SK-N-MC (cell line): ENCODE data around the gene EHBP1.

Experiments used
- EZH2 ChIP-seq: fragments of 200-600 bp; sonication (generic); IDR thresholded peaks from one replicate; pipeline ENCODE4 v1.6.1; 2017; ENCODE audit warnings: antibody characterized with exemption
- POLR2AphosphoS5 ChIP-seq: IDR thresholded peaks from 2 replicates; pipeline ENCODE4 v1.6.1; 2012; ENCODE audit warnings: mild to moderate bottlenecking, low read depth, low read length, borderline replicate concordance

- TF ChIP-seq POLR2AphosphoS5 (no peak), EZH2 (no peak)
Observed at GRCh38 chr2:62658891-62659290, 46.6 kb upstream of the EHBP1 start.
